Stimulated activated CD4-positive, alpha-beta T cell treated with anti-CD3 and anti-CD28 coated beads, TNF-alpha, amount 100 ng/mL, for 24 hours (primary cell): ENCODE results near the gene EEF1E1.

Experiments used
- DNase-seq, 3 experiments: peaks; one replicate each; pipeline ENCODE4 v3.0.0-alpha.2; 2020; ENCODE audit warnings: low read depth in 3 of 3

EEF1E1 gene

DNA sequence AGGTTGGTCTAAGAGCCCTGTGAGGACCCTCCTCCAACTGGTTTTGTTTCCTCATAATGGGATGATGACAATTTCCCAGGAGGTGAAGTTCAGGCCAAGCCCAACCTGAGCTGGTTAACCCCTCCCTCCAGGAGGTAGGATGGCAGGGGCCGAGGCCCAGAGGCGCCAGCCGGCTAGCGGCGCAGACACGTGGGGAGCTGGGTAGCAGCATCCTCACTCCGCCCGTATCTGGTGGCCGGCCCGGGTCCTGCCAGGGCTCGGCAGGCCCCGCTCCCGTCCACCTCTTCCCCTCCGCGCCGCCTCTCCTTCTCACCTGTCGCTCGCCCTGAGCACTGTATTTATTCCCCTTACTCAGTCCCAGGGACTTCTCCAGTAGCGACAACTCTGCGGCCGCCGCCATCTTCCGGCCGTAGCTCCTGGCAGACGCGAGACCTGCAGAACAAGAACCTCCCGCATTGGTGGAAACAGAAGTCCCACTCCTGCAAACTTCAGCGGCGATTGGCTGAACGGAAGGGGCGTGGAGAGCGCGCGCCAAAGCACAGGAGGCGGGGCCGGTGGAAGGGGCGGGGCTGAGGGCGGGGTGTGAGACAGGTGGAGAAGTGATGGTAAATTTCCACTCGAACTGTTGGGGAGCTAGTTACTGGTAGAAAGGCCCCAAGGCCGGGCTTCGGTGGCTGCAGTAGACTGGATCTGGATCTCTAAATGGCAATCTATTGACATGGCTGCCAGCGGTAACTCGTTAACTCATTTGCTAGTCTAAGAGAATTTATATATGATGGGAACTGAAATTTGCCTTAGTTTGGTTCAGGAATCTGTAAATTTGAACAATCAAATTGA, at the start of gene EEF1E1:
TSS of gene EEF1E1 (minus strand) at position 427 of the 837 bp plus-strand sequence. CDS start at position 400, 27 bp downstream.
- peak; percentile 96 to 98 (median 98) for DNase-seq

DNA sequence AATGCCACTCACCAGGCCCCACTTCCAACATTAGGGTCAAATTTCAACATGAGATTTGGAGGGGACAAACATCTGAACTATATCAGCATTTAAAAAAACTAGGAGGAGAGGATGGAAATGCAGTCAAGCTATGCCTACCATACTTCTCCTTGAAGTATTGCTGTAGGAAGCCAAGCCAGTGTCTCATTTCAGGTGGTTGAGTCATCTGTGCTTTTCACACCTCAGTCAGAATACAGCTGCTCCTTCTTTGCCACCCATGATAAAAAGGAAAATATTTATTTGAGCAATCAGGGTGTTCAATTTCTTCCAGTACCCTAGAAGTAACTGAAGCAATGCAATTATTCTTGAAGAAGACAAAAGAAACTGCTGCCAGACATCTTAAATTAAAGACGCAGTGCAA, 47.0 kb upstream of the EEF1E1 start:
- no peak for DNase-seq

DNA sequence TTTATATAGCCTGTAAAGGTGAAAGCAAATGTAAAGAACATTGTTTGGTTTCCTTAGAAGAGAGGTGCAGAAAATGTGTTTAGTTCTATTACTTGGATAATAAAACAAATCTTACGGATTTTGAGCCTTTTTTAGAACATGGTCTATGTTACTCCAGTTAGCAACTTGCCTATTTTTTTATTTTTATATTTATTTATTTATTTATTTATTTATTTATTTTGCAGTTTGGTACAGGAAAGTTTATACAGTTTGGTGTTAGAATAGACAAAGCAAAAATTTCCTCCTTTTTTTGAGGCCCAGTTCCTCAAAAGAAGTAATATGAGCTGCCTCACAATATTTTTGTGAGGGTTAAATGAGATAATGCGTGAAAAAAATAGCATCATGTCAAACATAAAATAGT, 41.6 kb upstream of the EEF1E1 start:
- no peak for DNase-seq

DNA sequence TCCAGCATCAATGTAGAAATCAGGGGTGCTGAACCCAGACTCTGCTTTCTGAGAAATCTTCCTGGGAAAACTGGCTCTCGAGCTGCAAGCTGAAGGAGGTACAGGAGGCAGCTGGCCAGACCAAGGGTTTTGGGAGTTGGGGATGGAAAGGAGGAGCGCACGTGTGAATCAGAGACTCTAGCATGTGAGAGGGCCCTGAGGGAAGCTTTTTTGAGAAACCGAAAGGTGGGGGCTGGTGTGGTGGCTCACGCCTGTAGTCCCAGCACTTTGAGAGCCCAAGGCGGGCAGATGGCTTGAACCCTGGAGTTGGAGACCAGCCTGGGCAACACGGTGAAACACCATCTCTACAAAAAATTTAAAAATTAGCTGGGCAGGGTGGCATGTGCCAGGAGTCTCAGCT, 37.1 kb upstream of the EEF1E1 start:
- DNase-seq: no peak

DNA sequence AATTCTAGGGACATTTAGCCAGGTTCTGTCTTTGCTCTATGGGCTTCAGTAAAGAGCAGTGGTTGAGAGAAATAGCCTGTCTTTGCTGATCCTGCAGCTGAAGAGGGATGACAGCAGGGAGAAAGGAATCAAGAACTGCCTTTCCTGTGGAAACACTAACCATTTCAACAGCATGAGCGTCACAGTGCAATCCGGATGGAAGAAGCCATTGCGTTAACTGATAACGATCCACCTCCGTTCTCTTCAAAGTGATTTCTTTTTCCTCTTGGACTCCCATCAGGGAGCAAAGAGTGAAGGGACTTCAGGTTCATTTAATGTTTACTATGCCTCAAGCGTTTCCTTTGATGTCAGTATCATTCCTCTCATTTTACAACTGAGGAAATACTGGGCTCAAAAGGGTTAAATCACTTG, 35.2 kb upstream of the EEF1E1 start:
- no peak for DNase-seq

DNA sequence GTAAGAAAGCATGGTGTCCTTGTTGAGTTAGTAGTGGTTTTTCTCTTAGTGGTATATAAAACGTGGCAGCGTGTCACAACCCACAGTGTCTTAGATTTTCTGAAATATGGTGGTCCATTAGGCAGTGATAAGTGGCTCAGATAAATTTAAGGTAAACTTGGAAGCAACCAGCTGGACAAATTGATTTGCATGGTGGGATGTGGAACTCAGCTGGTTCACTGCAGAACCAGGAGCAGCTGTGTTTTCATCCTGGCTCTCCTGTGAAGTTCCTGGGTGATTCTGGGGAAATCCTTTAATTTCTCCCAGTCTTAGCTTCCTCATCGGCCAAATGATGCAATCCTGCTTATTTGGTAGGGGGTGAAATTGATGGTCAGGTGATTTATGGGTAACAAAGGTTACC, 32.9 kb upstream of the EEF1E1 start:
- no peak for DNase-seq

DNA sequence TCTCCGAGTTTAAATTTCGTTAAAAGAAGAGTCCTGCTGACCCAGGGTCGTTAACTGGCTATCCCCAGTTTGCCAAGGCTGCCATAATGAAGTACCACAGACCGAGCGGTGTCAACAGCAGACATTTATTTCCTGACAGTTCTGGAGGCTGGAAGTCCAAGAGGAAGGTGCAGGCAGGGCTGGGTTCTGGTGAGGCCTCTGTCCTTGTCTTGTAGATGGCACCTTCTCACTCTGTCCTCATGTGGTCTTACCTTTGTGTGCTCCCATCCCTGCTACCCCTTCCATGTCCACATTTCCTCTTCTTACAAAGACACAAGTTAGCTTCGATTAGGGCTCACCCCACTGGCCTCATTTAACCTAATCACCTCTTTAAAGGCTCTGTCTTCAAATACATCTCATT, 29.8 kb upstream of the EEF1E1 start:
- DNase-seq: no peak

DNA sequence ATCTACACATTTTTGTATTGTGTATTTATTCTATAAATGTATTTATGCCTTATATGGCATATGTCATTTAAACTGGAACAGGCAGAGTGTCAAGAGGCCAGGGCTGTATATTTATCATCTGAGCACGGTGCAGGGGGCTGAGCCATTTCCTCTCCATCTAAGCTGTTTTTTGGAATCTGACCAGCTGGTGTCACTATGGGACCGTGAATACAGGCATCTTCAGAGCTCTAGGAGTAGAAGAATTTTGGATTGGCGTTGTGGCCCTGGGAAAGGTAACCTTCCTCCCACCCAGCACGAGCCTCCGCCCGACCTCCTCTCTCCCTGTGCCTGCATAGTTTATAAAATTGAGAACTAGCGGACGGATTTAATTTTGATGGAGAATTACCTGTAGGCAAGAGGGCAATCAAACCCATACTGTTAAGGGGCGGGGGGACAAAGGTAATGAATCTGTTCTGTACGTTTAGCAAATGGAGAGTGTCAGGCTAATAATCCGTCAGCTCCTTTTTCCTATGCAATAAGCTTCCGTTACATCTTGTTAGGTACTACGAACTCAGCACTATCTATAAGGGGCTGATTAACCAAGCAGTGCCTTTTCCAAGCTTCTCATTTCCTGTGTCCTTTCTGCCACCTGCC, 29.0 kb upstream of the EEF1E1 start:
- DNase-seq: peak; percentile 10 to 15 (median 12)

DNA sequence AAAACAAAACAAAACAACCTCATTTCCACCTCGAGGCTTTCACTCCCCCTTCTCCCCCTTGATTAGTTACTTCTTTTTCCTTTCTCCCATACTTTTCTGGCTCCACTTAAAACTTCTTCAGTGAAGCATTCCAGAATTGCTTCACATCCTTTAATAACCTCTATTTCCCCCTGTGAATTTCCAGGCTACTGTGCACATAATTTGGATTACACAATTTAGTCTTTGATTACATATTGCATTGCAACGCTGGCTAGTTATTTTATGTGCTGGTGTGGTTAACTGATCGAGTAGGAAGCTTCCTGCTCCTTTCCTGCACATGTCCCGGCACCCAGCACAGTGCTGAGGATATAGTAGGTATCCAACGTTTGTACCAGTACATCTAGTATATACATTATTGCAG, 28.1 kb upstream of the EEF1E1 start:
- no peak for DNase-seq

DNA sequence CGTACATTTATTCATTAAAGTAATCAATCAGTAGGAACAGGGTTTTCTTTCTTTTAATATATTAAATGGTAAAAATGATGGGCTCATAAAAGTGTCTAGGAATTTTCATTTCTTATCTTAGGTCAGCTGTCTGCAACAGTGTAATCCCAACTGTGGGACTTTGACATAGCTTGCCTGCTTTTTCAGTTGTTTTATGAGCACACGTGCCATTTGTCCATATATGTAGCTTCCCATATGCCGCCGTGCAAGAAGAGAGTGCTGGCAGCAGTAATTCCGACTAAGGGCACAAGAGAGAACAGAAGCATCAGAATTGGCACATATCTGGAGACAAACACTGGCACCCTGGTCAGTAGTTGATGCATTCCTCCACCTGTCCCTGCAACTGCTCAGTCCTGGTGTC, 20.9 kb upstream of the EEF1E1 start:
- no peak for DNase-seq

DNA sequence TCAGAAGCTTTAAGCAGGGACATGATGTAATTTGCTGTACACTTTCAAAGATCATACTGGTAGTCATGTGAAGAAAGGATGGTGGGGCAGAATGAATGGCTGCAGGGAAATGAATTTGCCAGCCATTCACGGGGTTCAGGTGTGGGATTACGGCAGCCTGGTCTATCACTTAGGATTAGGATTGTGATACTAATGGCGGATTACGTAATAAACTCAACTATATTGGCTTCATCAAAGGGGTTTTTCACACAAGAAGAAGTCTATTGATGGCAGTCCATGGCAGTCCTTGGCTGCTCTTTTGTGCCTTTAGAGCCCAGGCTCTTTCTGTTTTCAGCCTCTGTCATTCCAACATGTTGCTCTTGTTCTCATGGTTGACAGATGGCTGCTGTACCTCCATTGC, 12.6 kb upstream of the EEF1E1 start:
- no peak for DNase-seq

DNA sequence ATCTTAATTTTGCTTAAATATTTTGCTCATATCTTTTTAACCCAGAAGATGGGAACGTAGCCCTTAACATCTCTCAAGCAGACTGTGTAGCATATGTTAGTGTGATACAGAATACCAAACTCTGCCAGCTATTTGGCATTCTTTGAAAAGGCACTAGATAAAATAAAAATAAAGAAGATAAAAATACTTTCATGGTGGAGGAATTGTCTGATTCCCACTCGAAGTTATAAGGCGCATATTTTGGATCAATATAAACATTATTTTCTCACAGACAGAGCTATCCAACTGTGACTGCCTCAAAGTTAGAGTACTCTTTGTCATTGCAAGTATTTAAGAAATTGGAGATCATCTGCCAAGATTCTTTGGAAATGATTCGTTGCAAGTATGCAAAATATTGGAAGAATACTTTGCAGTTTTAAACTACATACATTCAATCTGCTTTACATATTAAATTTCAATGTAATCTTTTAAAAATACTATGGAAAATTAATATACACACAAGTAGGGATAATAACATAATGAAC, 10.8 kb upstream of the EEF1E1 start:
- no peak for DNase-seq

DNA sequence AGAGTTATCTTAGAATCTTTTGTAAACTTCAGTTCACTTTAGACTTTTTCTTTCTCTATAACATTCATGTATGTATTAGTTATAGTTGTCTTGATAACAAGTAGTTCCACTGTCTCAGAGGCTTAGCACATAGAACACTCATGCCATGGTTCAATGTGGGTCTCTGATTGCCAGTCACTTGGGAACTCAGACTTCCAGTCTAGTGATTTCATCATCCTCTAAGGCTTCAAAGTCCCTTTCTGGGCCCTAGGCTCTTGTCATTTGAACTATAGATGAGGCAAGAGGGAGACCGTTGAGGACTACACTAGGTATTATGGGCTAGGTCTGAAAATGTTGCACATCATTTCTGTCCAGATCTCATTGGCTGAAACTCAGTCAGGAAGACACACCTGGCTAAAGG, 8.4 kb upstream of the EEF1E1 start:
- DNase-seq: no peak

DNA sequence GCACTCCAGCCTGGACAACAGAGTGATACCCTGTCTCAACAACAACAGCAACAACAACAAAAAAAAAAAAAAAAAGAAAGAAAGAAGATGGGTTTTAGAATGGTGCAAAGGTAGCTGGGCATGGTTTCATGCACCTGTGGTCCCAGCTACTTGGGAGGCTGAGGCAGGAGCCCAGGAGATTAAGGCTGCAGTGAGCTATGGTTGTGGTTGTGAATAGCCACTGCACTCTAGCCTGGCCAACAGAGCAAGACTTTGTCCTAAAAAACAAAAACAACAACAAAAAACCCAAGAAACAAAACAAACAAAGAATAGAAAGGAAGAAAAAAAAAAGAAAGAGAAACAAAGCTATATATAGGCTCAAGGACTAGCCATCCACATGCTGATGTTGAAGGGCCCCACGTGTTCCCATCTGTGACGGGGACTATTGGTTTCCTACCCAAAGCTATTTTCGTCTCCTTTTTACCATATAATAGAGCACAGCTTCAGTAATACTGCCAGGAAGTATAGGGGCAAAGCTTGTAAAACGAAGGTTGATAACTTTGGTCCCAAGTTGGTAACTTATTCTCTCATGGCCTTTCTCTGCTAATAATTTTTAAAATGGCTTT, 7.9 kb upstream of the EEF1E1 start:
- DNase-seq: no peak

DNA sequence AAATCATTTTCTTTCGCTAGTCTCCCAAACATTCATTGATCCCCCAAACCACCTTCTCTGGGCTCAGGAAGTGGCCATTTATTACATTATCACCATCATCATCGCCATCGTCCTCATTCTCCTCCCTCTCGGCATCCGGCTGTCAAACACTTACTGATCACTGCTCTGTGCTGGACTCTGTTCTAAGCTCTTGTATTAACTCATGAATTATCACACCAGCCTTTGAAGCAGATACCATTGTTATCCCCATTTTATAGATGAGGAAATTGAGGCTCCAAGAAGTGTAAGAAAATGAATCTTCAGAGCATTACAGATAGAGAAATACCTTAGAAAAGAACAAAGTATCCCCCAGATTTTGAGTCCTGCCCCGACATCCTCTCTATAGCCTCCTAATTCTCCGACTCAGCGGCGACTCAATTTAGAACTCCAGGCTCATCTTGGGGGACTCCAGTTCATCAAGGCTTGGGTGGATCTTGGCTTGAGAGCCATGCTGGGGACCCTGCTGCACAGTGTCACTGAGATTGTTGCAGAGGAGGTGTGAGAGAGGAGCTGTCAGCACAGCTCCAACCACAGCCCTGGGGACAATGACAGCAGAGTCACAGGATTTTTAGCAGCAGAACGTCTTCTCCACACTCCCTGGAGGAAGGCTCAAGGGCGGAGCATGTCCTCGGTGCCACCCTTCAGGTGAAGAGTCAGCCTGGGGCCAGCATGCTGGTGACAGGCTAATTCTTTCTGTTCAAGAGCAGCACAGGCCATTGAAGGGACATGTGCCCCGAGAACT, 6.6 kb upstream of the EEF1E1 start:
- no peak for DNase-seq

DNA sequence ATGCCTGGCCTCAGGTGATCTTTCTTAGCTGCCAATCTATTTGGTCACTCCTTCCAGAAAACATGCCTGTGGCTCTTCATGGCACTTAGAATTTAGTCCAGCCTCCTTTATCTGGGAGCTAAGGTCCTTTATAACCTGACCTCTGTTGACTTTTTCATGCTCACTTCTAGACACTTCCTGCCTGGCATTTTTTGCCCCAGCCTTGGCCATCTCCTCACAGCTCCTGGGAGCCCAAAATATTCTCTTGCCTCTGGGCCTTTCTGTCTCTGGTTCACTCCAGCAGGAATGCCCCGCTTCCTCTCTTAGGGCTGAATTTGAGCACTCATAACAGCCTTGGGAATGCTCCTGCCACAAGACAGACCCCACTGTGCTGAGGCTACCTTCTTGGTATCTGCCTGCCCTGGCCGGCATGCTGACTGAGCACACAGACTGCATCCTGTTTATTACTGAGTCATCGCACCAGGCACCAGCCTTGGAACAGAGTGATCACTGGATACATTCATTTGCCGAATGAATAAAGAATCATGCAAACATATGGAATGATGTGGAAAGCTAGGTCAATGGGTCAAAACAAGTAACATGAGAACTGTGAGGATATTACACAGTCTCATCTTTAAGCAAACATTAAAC, 5.8 kb upstream of the EEF1E1 start:
- no peak for DNase-seq

DNA sequence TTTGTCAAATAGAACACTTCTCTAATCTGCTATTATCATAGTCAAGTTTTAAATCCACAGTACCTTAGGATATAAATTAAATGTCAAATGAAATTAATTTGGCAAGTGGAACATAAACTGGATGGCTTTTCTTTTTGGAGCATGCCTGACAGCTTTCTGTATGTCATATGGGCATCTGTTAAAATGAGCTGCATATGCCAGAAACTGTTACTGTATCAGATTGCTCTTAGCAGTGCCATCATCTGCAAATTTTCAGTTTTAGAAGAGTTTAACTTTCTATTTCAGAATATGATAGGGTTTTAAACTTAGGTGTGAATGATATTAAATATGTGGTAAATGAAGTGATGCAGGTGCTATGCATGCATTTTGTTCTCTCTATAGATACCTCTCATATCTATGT, 3.4 kb upstream of the EEF1E1 start:
- DNase-seq: no peak

DNA sequence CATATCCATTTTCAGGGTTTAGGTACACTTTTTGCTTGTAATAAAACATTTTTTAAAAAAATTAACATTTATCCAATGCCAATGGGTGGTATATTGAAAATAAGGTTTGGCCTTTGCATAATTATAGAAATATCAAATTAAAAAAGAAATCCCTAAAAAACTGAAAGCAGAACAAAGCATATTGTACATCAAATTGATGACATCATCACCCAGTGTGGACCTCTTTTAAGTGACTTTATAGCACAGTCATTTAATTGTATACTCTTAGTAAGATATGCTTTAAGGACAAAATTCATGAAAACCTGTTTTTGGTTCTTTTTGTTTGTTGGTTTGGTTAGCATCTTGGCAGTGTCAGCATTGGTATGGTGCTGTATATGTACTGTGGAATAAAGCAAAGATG, 1.4 kb upstream of the EEF1E1 start:
- DNase-seq: no peak

DNA sequence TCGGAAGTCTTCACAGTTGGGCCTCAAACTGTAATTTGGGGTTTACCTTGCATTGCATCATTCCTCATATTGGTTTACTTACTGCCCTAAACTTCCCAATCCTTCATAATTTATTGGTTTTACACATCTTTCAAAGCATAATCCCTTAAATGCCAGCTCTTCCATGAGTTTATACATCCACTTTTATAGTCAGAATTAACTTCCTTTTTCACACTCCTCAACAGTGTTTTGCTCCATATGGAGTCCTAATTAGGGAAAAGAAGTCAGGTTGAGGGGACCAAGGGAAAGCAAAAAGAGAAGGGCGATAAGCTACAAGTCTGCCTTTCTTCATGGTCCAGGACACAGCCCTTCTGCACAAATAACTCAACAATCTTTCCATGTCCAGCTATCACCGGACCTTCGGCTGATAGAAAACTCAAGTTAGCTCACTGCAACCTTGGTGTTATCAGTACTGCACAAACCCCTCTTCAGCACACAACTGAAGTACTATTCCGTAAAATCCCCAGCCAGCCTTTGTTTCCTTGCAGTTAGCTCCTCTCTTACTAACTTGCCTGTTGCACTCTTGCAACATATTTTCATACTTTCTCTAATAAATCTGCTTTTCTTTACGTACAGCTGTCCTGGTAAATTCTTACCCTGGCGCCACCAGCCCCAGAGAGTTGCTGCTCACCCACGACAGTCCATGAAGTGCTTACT, 2.0 kb downstream of the EEF1E1 start:
- DNase-seq: no peak

DNA sequence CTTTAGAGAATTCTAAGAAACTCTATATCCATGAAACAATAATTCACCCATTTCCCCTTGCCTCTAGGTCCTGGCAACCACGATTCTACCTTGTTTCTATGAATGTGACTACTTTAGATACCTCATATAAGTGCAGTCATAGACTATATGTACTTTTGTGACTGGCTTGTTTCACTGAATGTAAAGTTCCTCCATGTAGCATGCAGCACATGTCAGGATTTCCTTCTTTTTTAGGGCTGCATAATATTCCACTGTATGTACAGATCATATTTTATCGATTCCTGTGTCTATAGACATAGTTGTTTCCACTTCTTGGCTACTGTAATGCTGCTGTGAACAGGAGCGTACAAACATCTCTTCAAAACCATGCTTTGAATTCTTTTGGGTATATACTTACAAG, 11.7 kb downstream of the EEF1E1 start:
- no peak for DNase-seq

DNA sequence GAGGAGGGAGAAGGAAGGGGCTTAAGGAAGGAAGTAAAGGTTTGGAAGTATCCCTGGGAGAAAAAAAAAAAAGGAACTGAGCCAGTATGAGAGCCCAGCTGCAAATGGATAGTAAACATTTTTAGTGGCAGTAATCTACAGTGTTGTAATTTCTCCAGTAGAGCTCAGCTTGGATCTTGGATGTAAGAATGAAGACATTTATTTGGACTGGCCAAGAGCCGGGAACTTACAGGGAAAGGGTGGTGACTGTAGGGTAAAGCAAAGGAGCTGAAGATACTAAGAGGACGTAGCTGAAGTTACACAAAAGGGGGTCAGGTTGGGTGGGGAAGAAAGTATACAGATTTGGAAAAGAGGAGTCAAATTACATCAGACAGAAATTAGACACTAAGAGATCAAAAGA, 13.5 kb downstream of the EEF1E1 start:
- DNase-seq: no peak
